DND-41 (cell line): ENCODE results near the gene ZIC2.

Experiments used
- ATAC-seq: fragments of 200-7000 bp; cut with Tn5 transposase; 3 replicates; pipeline ENCODE4 v1.9.1; 2021; ENCODE audit warnings: low read depth; ENCODE audit not compliant: insufficient read depth
- DNase-seq: peaks from one replicate; pipeline ENCODE4 v3.0.0-alpha.2; 2020
- H2AFZ ChIP-seq: 2 replicates; pipeline ENCODE4 v1.6.0; 2012; ENCODE audit warnings: low read depth, low read length
- H3K27ac ChIP-seq: 2 replicates; pipeline ENCODE4 v1.5.1; 2012; ENCODE audit warnings: low read length, inconsistent platforms
- H3K27me3 ChIP-seq: fragments of 200-600 bp; sonication (generic); 2 replicates; pipeline ENCODE4 v1.6.0; 2012; ENCODE audit warnings: low read length, mild to moderate bottlenecking, inconsistent platforms; ENCODE audit not compliant: insufficient read depth, poor library complexity
- H3K36me3 ChIP-seq: 2 replicates; pipeline ENCODE4 v1.5.1; 2012; ENCODE audit warnings: low read length, inconsistent platforms; ENCODE audit not compliant: insufficient read depth
- H3K4me1 ChIP-seq: 2 replicates; pipeline ENCODE4 v1.5.1; 2012; ENCODE audit warnings: mild to moderate bottlenecking, low read length; ENCODE audit not compliant: insufficient read depth
- H3K4me2 ChIP-seq: 2 replicates; pipeline ENCODE4 v1.6.0; 2012; ENCODE audit warnings: mild to moderate bottlenecking, moderate library complexity, low read length, inconsistent platforms; ENCODE audit not compliant: insufficient read depth
- H3K4me3 ChIP-seq, 2 experiments: fragments of 200-600 bp in 1 of 2; shearing (Covaris generic) in 1 of 2; 2 replicates each; pipeline ENCODE4 v1.5.1; 2012 to 2016; ENCODE audit warnings: inconsistent platforms in 2 of 2, low read length in 2 of 2, mild to moderate bottlenecking in 2 of 2, low read depth in 1 of 2, moderate library complexity in 1 of 2
- H3K79me2 ChIP-seq: 2 replicates; pipeline ENCODE4 v1.6.0; 2012; ENCODE audit warnings: low read length, inconsistent platforms; ENCODE audit not compliant: insufficient read depth
- H3K9ac ChIP-seq: 2 replicates; pipeline ENCODE4 v1.6.0; 2012; ENCODE audit warnings: low read depth, mild to moderate bottlenecking, inconsistent platforms, low read length, moderate library complexity
- H3K9me3 ChIP-seq: 2 replicates; pipeline ENCODE4 v1.5.1; 2012; ENCODE audit warnings: low read length, moderate library complexity, mild to moderate bottlenecking, inconsistent platforms; ENCODE audit not compliant: insufficient read depth, severe bottlenecking
- H4K20me1 ChIP-seq: 2 replicates; pipeline ENCODE4 v1.6.0; 2012; ENCODE audit warnings: low read length; ENCODE audit not compliant: insufficient read depth
- CTCF ChIP-seq: IDR thresholded peaks from 2 replicates; pipeline ENCODE4 v1.5.1; 2012; ENCODE audit warnings: borderline replicate concordance, low read length, moderate library complexity, mild to moderate bottlenecking; ENCODE audit not compliant: poor library complexity, severe bottlenecking; ENCODE audit errors: extremely low read depth
- EZH2 ChIP-seq: IDR thresholded peaks from 3 replicates; pipeline ENCODE4 v1.6.1; 2012; ENCODE audit warnings: borderline replicate concordance, low read depth, mild to moderate bottlenecking, moderate library complexity, low read length, inconsistent platforms; ENCODE audit not compliant: severe bottlenecking

Gene ZIC2

GRCh38 chr13:99987154-99988019, 5.8 kb downstream of the ZIC2 start:
- Histone ChIP-seq H3K9me3 (no peaks in the 10 kb centered on the region), H3K27ac (no peak overlapping the region), H4K20me1 (no peaks in the 10 kb centered on the region; the same call in 1 of the 2 replicates), H3K4me3 (no peak overlapping the region), H3K9ac (no peak overlapping the region), H3K4me1 (peaks cover 24% of the 10 kb centered on the region), H3K4me2 (no peak overlapping the region), H3K79me2 (peaks cover 18% of the 10 kb centered on the region), H3K36me3 (peaks cover 3% of the 10 kb centered on the region; the same call in 1 of the 2 replicates), H2AFZ (no peak overlapping the region), H3K27me3 (no peaks in the 10 kb centered on the region)
- ATAC-seq = no peak
- no peak for DNase-seq
- TF ChIP-seq CTCF (no peak), EZH2 (no peak)

- H3K9ac ChIP-seq = no peak overlapping the region
- H3K4me2 ChIP-seq = no peak overlapping the region
- no peaks in the 10 kb centered on the region for H3K9me3 ChIP-seq
- peaks cover 22% of the 10 kb centered on the region for H3K4me1 ChIP-seq
- H3K4me3 ChIP-seq = no peak overlapping the region
- peaks cover 3% of the 10 kb centered on the region; the same call in 1 of the 2 replicates for H3K36me3 ChIP-seq
- TF ChIP-seq CTCF = no peak
- TF ChIP-seq EZH2 = no peak
- H3K27ac ChIP-seq = no peak overlapping the region
- no peaks in the 10 kb centered on the region for H3K27me3 ChIP-seq
- no peak for DNase-seq
- peaks cover 5% of the 10 kb centered on the region for H3K79me2 ChIP-seq
- H2AFZ ChIP-seq = no peak overlapping the region
- no peaks in the 10 kb centered on the region; the same call in 1 of the 2 replicates for H4K20me1 ChIP-seq
- no peak for ATAC-seq
Measured at GRCh38 chr13:99988529-99989275, 7.1 kb downstream of the ZIC2 start.

- Histone ChIP-seq H4K20me1 (no peaks in the 10 kb centered on the region; the same call in 1 of the 2 replicates), H3K9ac (no peak overlapping the region), H3K4me1 (peaks cover 17% of the 10 kb centered on the region), H3K9me3 (no peaks in the 10 kb centered on the region), H3K79me2 (no peaks in the 10 kb centered on the region), H2AFZ (no peak overlapping the region), H3K36me3 (peaks cover 3% of the 10 kb centered on the region; the same call in 1 of the 2 replicates), H3K4me3 (no peak overlapping the region), H3K4me2 (no peak overlapping the region), H3K27ac (no peak overlapping the region), H3K27me3 (no peaks in the 10 kb centered on the region)
- TF ChIP-seq EZH2 = no peak
- no peak for TF ChIP-seq CTCF
- no peak for DNase-seq
- ATAC-seq = no peak
Measured at GRCh38 chr13:99989276-99990125, 7.9 kb downstream of the ZIC2 start.
